GM13976 (cell line): Measurements from ENCODE around the gene HRH2.

ENCODE experiments used
- DNase-seq: peaks from one replicate; pipeline ENCODE4 v3.0.0; 2012; ENCODE audit warnings: low spot score
- in situ Hi-C: fragments of 300-500 bp; cut with MboI; formaldehyde crosslinking; loops from one replicate; pipeline ENCODE4 v1.12.0; 2022; ENCODE audit warnings: low sequenced_read_pairs, mixed read lengths, inconsistent platforms; ENCODE audit not compliant: unreplicated experiment
- TF ChIP-seq, protein P1 (sequence below): IDR thresholded peaks from 2 replicates; pipeline ENCODE4 v1.5.1; 2012; ENCODE audit warnings: borderline replicate concordance, mild to moderate bottlenecking; ENCODE audit not compliant: insufficient read depth; ENCODE audit errors: extremely low read depth, missing control alignments, control extremely low read depth

HRH2 gene

DNA sequence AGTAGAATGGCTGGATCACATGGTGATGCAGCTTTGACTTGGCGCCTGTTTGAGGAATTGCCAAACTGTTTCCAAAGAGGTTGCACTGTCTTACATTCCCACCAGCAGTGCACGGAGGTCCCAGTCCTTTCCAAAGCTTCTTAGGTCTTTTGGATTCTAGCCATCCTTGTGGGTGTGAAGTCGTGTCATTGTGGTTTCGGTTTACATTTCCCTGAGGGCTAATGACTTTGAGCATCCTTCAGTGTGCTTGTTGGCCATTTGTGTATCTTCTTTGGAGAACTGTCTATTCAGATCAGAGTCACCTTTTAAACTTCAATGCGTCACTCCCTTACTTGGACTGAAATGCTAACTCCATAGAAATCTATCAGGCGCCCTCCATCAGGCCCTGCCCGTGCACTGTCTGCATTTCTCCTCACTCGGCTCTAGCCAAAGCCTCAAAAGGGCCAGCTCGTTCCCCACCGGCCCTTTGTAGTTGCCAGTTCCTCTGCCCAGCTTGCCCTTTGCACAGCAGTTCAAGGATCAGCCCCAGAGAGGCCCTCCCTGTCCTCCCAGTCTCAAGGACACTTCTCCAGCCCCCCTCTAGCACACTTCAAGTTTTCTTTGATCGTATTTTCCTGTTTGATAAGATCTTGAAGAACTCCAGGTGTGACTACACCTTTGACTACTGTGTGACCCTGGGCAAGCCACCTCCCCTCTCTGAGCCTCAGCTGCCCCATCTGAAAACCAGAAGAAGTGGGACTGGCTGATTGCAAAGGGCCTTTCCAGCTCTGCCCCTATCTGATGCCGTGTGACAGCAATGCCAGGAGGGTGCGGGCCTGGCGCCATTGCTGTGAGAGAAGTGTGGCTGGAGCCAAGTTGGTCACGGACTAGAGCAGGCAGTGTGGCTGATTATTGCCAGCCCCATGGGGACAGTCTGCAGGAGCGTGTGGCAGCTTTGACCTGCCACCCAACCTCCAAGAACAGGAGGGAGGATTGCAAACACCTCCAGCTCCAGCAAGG, 5.6 kb downstream of the HRH2 start:
- in situ Hi-C loops = no loop called here
- DNase-seq = no peak
- TF ChIP-seq, protein P1, sequence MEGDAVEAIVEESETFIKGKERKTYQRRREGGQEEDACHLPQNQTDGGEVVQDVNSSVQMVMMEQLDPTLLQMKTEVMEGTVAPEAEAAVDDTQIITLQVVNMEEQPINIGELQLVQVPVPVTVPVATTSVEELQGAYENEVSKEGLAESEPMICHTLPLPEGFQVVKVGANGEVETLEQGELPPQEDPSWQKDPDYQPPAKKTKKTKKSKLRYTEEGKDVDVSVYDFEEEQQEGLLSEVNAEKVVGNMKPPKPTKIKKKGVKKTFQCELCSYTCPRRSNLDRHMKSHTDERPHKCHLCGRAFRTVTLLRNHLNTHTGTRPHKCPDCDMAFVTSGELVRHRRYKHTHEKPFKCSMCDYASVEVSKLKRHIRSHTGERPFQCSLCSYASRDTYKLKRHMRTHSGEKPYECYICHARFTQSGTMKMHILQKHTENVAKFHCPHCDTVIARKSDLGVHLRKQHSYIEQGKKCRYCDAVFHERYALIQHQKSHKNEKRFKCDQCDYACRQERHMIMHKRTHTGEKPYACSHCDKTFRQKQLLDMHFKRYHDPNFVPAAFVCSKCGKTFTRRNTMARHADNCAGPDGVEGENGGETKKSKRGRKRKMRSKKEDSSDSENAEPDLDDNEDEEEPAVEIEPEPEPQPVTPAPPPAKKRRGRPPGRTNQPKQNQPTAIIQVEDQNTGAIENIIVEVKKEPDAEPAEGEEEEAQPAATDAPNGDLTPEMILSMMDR = no peak

DNA sequence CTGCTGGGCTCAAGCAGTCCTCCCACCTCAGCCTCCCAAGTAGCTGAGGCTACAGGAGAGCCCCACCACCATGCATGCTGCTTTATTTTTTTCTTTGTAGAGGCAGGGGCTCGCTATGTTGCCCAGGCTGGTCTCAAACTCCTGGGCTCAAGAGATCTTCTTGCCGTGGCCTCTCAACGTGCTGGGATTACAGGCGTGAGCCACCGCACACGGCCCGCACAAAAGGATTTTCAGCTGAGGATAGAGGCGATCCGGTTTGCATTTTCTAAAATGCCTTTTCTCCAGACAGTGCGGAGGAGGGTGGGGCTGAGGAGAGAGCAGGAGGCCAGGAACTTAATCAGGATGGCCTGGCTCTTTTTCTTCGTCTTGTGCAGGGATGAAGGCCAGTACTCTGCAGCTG, 6.9 kb downstream of the HRH2 start:
- TF ChIP-seq, protein P1 = no peak
- in situ Hi-C loops = no loop called here
- DNase-seq = no peak

DNA sequence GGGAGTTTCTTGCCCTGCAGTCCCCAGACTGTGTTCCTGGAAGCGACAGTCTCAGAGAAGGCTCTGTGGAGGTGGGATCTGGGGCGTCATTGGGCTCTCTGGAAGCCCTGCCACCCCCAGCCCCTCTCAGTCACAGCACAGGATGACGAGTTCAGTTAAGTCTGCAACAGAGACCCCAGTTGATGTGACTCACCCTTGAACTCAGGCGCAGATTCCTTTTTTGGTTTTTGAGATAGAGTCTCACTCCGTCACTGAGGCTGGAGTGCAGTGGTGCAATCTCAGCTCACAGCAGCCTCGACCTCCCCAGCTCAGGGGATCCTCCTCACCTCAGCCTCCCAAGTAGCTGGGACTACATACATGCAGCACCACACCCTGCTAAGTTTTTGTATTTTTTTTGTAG, 8.3 kb downstream of the HRH2 start:
- DNase-seq = no peak
- TF ChIP-seq, protein P1 = no peak
- in situ Hi-C loops = no loop called here

DNA sequence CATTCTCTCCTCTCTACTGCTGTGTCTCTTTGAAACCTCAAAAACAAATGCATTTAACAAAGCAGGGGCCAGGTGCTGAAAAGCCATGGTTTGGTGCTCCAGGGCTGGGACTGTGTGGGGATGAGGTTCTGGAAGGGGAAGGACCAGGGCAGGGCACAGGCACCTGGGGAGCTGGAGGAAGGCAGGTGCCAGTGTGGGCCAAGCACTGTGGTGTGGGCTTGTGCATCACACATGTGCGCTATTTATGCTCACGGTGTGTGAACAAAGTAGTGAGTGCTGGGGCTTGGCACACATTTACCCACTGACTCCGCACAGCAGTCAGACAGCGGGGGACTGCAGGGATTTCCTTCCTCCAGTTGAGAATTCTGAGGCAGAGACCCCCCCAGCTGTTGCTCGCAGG, 10.1 kb downstream of the HRH2 start:
- in situ Hi-C loops = no loop called here
- no peak for DNase-seq
- TF ChIP-seq, protein P1 = no peak

DNA sequence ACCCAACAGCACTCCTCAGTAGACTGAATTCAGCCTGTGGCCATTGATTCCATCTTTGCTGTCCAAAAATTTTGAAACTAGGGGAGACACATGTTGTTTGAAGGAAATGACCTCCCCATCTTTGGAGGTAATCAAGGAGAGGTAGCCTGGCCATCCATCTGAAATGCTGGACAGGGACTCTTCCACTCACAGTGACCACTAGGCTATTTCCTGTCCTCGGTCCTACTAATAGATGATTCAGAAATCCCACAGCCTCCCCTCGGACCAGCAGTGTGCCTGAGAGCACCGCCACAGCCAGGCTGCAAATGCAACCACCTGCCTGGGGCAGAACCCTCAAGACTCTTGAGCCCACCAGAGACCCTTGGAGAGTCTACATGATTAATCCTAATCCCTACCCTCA, 12.5 kb downstream of the HRH2 start:
- in situ Hi-C loops = no loop called here

DNA sequence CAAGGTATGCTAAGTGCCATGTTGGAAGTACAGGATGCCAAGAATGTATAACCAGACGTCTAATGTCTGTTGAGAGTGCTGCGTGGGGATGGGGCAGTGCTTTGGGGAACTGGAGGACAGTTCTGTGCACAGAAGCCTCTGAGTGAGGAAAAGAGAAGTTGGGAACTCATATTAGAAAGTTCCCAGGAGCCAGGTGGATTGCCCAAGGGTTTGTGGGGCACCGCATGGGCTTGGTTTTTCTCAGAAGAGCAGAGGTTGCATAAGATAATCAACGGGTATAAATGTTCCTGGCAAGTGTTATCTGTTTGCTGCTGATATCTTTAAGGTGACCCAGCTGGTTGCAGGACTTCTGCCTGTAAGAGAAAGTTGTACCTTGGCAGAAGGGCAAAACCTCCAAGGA, 13.1 kb downstream of the HRH2 start:
- in situ Hi-C loops = no loop called here
- TF ChIP-seq, protein P1 = no peak
- DNase-seq = no peak

More for the DNA sequence above, 12.5 kb downstream of the HRH2 start:
- TF ChIP-seq, protein P1 = no peak
- DNase-seq = no peak
